SK-N-SH (cell line): ENCODE data around the gene HMOX2. TPM values are rescaled to one million over a fixed set of nuclear protein-coding genes. Genes with fewer than 3 reads are reported as not detected.

Experiments used
- CTCF ChIA-PET: fragments of 300-600, 350-600 bp; formaldehyde crosslinking; extraction: SDS; loops from one replicate; lab custom pipeline; 2021; lab: Yijun Ruan, JAX
- POLR2A ChIA-PET: fragments of 350-600 bp; sonication (Branson Sonifier 250); formaldehyde crosslinking; extraction: SDS; loops from one replicate; lab custom pipeline; 2020; ENCODE audit warnings: antibody characterized with exemption, inconsistent platforms; lab: Yijun Ruan, JAX
- DNase-seq: peaks from one replicate; pipeline ENCODE4 v3.0.0; 2012
- H2AFZ ChIP-seq: fragments of 200-600 bp; sonication (generic); 2 replicates; pipeline ENCODE4 v1.8.1; 2016; ENCODE audit warnings: antibody characterized with exemption, mild to moderate bottlenecking, low read depth
- H3F3A ChIP-seq: fragments of 200-600 bp; sonication (generic); replicated peaks from 2 replicates; pipeline ENCODE3; 2016; ENCODE audit warnings: antibody characterized with exemption, mild to moderate bottlenecking; ENCODE audit not compliant: insufficient read depth
- H3K27ac ChIP-seq, 2 experiments: fragments of 200-500 bp in 1 of 2; fragments of 200-600 bp in 1 of 2; sonication (Bioruptor generic) in 1 of 2; sonication (generic), shearing (Covaris generic) in 1 of 2; 2 replicates each; pipeline versions ENCODE4 v1.5.1 to v1.6.1; 2014 to 2016; ENCODE audit warnings: low read depth in 2 of 2, inconsistent platforms in 1 of 2, low read length in 1 of 2, mild to moderate bottlenecking in 1 of 2, mixed read lengths in 1 of 2
- H3K27me3 ChIP-seq: fragments of 200-600 bp; sonication (generic), shearing (Covaris generic); 2 replicates; pipeline ENCODE4 v1.6.1; 2016; ENCODE audit warnings: mixed run types; ENCODE audit not compliant: insufficient read depth
- H3K36me3 ChIP-seq, 2 experiments: fragments of 200-500 bp in 1 of 2; fragments of 200-600 bp in 1 of 2; sonication (Bioruptor generic) in 1 of 2; sonication (generic) in 1 of 2; replicated peaks in 1 of 2; 2 replicates each; pipeline versions ENCODE3 to v1.5.1; 2014 to 2016; ENCODE audit warnings: low read length in 1 of 2, mild to moderate bottlenecking in 1 of 2; ENCODE audit not compliant: insufficient read depth in 2 of 2, control insufficient read depth in 1 of 2
- H3K4me1 ChIP-seq, 2 experiments: fragments of 200-500 bp in 1 of 2; fragments of 200-600 bp in 1 of 2; sonication (Bioruptor generic) in 1 of 2; sonication (generic), shearing (Covaris generic) in 1 of 2; 2 replicates each; pipeline versions ENCODE4 v1.5.1 to v1.6.1; 2014 to 2016; ENCODE audit warnings: low read depth in 1 of 2, low read length in 1 of 2, mixed run types in 1 of 2; ENCODE audit not compliant: insufficient read depth in 2 of 2, control insufficient read depth in 1 of 2
- H3K4me2 ChIP-seq: fragments of 200-600 bp; sonication (generic), shearing (Covaris generic); 2 replicates; pipeline ENCODE4 v1.6.1; 2017; ENCODE audit warnings: mixed run types
- H3K4me3 ChIP-seq, 2 experiments: fragments of 200-500 bp in 1 of 2; fragments of 200-600 bp in 1 of 2; sonication (Bioruptor generic) in 1 of 2; sonication (generic), shearing (Covaris generic) in 1 of 2; 2 replicates each; pipeline versions ENCODE4 v1.5.1 to v1.8.1; 2014 to 2016; ENCODE audit warnings: low read depth in 2 of 2, inconsistent platforms in 1 of 2, low read length in 1 of 2, mild to moderate bottlenecking in 1 of 2, mixed read lengths in 1 of 2, moderate library complexity in 1 of 2
- H3K79me2 ChIP-seq: fragments of 200-600 bp; sonication (generic); 2 replicates; pipeline ENCODE4 v1.8.1; 2017; ENCODE audit warnings: mild to moderate bottlenecking; ENCODE audit not compliant: insufficient read depth
- H3K9ac ChIP-seq: fragments of 200-600 bp; sonication (generic); 2 replicates; pipeline ENCODE4 v1.6.1; 2017; ENCODE audit warnings: mixed run types
- H3K9me2 ChIP-seq: fragments of 200-600 bp; sonication (generic); 2 replicates; pipeline ENCODE4 v1.6.1; 2017; ENCODE audit warnings: mixed run types
- H3K9me3 ChIP-seq: fragments of 200-600 bp; sonication (generic); 2 replicates; pipeline ENCODE4 v1.6.1; 2017; ENCODE audit warnings: mixed run types, mild to moderate bottlenecking, moderate library complexity
- H4K20me1 ChIP-seq: fragments of 200-600 bp; sonication (generic); 2 replicates; pipeline ENCODE4 v1.6.1; 2017; ENCODE audit warnings: mild to moderate bottlenecking, mixed run types; ENCODE audit not compliant: insufficient read depth
- ELF1 ChIP-seq: IDR thresholded peaks from 2 replicates; pipeline ENCODE4 v1.4.0; 2012
- EZH2phosphoT487 ChIP-seq: fragments of 200-600 bp; sonication (generic); IDR thresholded peaks from 2 replicates; pipeline ENCODE4 v1.6.1; 2017; ENCODE audit warnings: low read depth, mixed run types, mild to moderate bottlenecking, antibody characterized with exemption, moderate library complexity, borderline replicate concordance
- FOXM1 ChIP-seq: IDR thresholded peaks from 2 replicates; pipeline ENCODE4 v1.4.0; 2012; ENCODE audit warnings: low read depth, mild to moderate bottlenecking
- GABPA ChIP-seq: IDR thresholded peaks from 2 replicates; pipeline ENCODE4 v1.4.0; 2012; ENCODE audit warnings: low read depth, mild to moderate bottlenecking
- MAX ChIP-seq: IDR thresholded peaks from 2 replicates; pipeline ENCODE4 v1.4.0; 2012; ENCODE audit warnings: low read depth
- MXI1 ChIP-seq: IDR thresholded peaks from 2 replicates; pipeline ENCODE4 v1.6.1; 2012; ENCODE audit warnings: mild to moderate bottlenecking, low read depth, low read length, improper control_type of control experiment
- RAD21 ChIP-seq: IDR thresholded peaks from 2 replicates; pipeline ENCODE4 v1.6.1; 2012; ENCODE audit warnings: mild to moderate bottlenecking, low read length
- RXRA ChIP-seq: IDR thresholded peaks from 2 replicates; pipeline ENCODE4 v1.4.0; 2012; ENCODE audit warnings: low read depth, mild to moderate bottlenecking, borderline replicate concordance
- SMC3 ChIP-seq: IDR thresholded peaks from 2 replicates; pipeline ENCODE4 v1.6.1; 2012; ENCODE audit warnings: low read depth, low read length, improper control_type of control experiment
- TAF1 ChIP-seq: IDR thresholded peaks from 2 replicates; pipeline ENCODE4 v1.6.1; 2012; ENCODE audit warnings: low read depth, mild to moderate bottlenecking, low read length, moderate library complexity, borderline replicate concordance
- TCF12 ChIP-seq: IDR thresholded peaks from 2 replicates; pipeline ENCODE4 v1.4.0; 2012
- TEAD4 ChIP-seq: IDR thresholded peaks from 2 replicates; pipeline ENCODE4 v1.4.0; 2012; ENCODE audit warnings: mild to moderate bottlenecking, borderline replicate concordance; ENCODE audit not compliant: insufficient read depth
- YY1 ChIP-seq: IDR thresholded peaks from 2 replicates; pipeline ENCODE4 v1.4.0; 2012; ENCODE audit warnings: low read depth, mild to moderate bottlenecking
- ZBTB33 ChIP-seq: IDR thresholded peaks from 2 replicates; pipeline ENCODE4 v1.4.0; 2012; ENCODE audit warnings: low read depth, borderline replicate concordance
- WGBS: methylation state at CpG from one replicate; pipeline ENCODE4 v1.1.6; 2017; ENCODE audit warnings: low lambda C conversion rate; 5-methylcytosine and 5-hydroxymethylcytosine counted together
- polyA plus RNA-seq, 3 experiments: library from polyadenylated mRNA; depleted of rRNA; stranded (reverse); fragments of >200 nt; gene quantifications; 2 replicates each; pipeline ENCODE4 v1.2.3, GENCODE V29; 2012

Gene HMOX2
- polyA plus RNA-seq, 1 of the 3 experiments (the other 2 are of a cell fraction) = 65.1 TPM

GRCh38 chr16:4443271-4443670 lies 32.9 kb upstream of the HMOX2 start:
- H3K36me3 ChIP-seq = peaks cover 33 to 63% of the 10 kb centered on the region in 2 experiments
- H3K9me2 ChIP-seq = no peaks in the 10 kb centered on the region
- H3K79me2 ChIP-seq = no peaks in the 10 kb centered on the region
- no peak overlapping the region for H3K4me2 ChIP-seq
- ChIA-PET POLR2A (no interaction called here), CTCF (no interaction called here)
- no peaks in the 10 kb centered on the region for H3F3A ChIP-seq
- no peak overlapping the region for H3K4me3 ChIP-seq
- TF ChIP-seq SMC3 = no peak
- TF ChIP-seq EZH2phosphoT487 = no peak
- TF ChIP-seq YY1 = no peak
- TF ChIP-seq RXRA = no peak
- no peak for TF ChIP-seq MAX
- no peak for TF ChIP-seq TCF12
- no peaks in the 10 kb centered on the region for H3K9me3 ChIP-seq
- no peak overlapping the region for H3K9ac ChIP-seq
- no peak for DNase-seq
- no peaks in the 10 kb centered on the region for H3K4me1 ChIP-seq
- H2AFZ ChIP-seq = no peak overlapping the region
- H3K27ac ChIP-seq = no peak overlapping the region
- H4K20me1 ChIP-seq = no peaks in the 10 kb centered on the region
- 80% methylated on average over 5 of the region's 5 CpGs for WGBS
- H3K27me3 ChIP-seq = no peaks in the 10 kb centered on the region

GRCh38 chr16:4443986-4444385 lies 32.2 kb upstream of the HMOX2 start:
- no peaks in the 10 kb centered on the region for H3K9me2 ChIP-seq
- DNase-seq = no peak
- no peaks in the 10 kb centered on the region for H4K20me1 ChIP-seq
- no peaks in the 10 kb centered on the region for H3K9me3 ChIP-seq
- no peaks in the 10 kb centered on the region for H3F3A ChIP-seq
- no peak overlapping the region for H3K27ac ChIP-seq
- WGBS = 74% methylated on average over 4 of the region's 4 CpGs
- H3K4me3 ChIP-seq = no peak overlapping the region
- no peak overlapping the region for H2AFZ ChIP-seq
- ChIA-PET CTCF (interaction anchor here (0.7 to 1.5 kb wide), 2 partner anchors 42 to 512 kb away, joined by 3 read pairs; no protein-coding TSS in a partner anchor), POLR2A (interaction anchor here (0.6 kb wide), 1 partner anchor 15 kb away, joined by 3 read pairs; no protein-coding TSS in a partner anchor)
- no peaks in the 10 kb centered on the region for H3K27me3 ChIP-seq
- H3K4me2 ChIP-seq = no peak overlapping the region
- H3K4me1 ChIP-seq = no peaks in the 10 kb centered on the region
- no peaks in the 10 kb centered on the region for H3K79me2 ChIP-seq
- TF ChIP-seq ELF1 = no peak
- H3K9ac ChIP-seq = no peak overlapping the region
- peaks cover 26 to 60% of the 10 kb centered on the region in 2 experiments for H3K36me3 ChIP-seq

GRCh38 chr16:4450430-4450829 lies 25.8 kb upstream of the HMOX2 start:
- Histone ChIP-seq H3K4me1 (no peaks in the 10 kb centered on the region), H2AFZ (no peak overlapping the region), H3F3A (no peaks in the 10 kb centered on the region), H3K27me3 (no peaks in the 10 kb centered on the region), H3K9me2 (no peaks in the 10 kb centered on the region), H3K27ac (no peak overlapping the region), H3K4me2 (no peak overlapping the region), H3K4me3 (no peak overlapping the region), H4K20me1 (no peaks in the 10 kb centered on the region), H3K9ac (no peak overlapping the region), H3K9me3 (no peaks in the 10 kb centered on the region), H3K36me3 (peaks cover 11 to 50% of the 10 kb centered on the region in 2 experiments), H3K79me2 (no peaks in the 10 kb centered on the region)
- no peak for TF ChIP-seq TEAD4
- no peak for TF ChIP-seq FOXM1
- no peak for TF ChIP-seq TAF1
- no peak for TF ChIP-seq GABPA
- TF ChIP-seq ZBTB33 = no peak
- TF ChIP-seq SMC3 = no peak
- TF ChIP-seq EZH2phosphoT487 = no peak
- no peak for TF ChIP-seq RXRA
- TF ChIP-seq RAD21 = no peak
- TF ChIP-seq MXI1 = no peak
- CTCF ChIA-PET = interaction anchor here (1.0 kb wide), 1 partner anchor 48 kb away, joined by 3 read pairs; no protein-coding TSS in a partner anchor
- 84% methylated on average over 13 of the region's 14 CpGs for WGBS
- POLR2A ChIA-PET = interaction anchor here (1.5 kb wide), 1 partner anchor 9 kb away, joined by 4 read pairs; no protein-coding TSS in a partner anchor
- DNase-seq = no peak
